ENCODE results near the gene EZH1. TPM values are rescaled to one million over a fixed set of nuclear protein-coding genes. Genes with fewer than 3 reads are reported as not detected.
A peak's percentile ranks its signal among the peaks of the same experiment; 100 is the strongest.
"Not testable (repeated sequence)": the region's sequence is repeated elsewhere in the genome, so short reads cannot be mapped to it uniquely, and the experiment has no call there.

The EZH1 gene
- total RNA-seq, 2 experiments from 2014 or later, result 29.7 to 33.9 TPM

GRCh38 chr17:42670789-42671657 is 73.8 kb downstream of the EZH1 start:
- peak overlapping the region; percentile 59 for H3K4me3 Mint-ChIP-seq
- POLR2A ChIA-PET, result interaction anchor here (0.7 to 1.7 kb wide), 3 partner anchors 9 to 93 kb away, joined by 3 to 4 read pairs (median 4); partner anchors contain the start of genes PSMC3IP, RETREG3 and TUBG1
- peaks cover 27% of the 10 kb centered on the region for H3K4me1 Mint-ChIP-seq (ENCODE audit: low read depth)
- H3K27ac Mint-ChIP-seq, result no peak overlapping the region
- intact Hi-C loops (cut with micrococcal nuclease), result loop anchor here (10.0 kb wide), 1 partner anchor 386 kb away; the partner anchor contains the start of gene STAT5A
- peaks cover 1% of the 10 kb centered on the region for H3K36me3 Mint-ChIP-seq
- H3K27me3 Mint-ChIP-seq, result peaks cover 38% of the 10 kb centered on the region
- H3K9me3 Mint-ChIP-seq, result no peaks in the 10 kb centered on the region
- no peak for DNase-seq
- CTCF ChIA-PET, result interaction anchor here (0.6 to 1.4 kb wide), 4 partner anchors 12 to 136 kb away, joined by 3 to 7 read pairs (median 3); partner anchors contain the start of gene PSMC3IP

GRCh38 chr17:42669977-42670788 is 74.7 kb downstream of the EZH1 start:
- ChIA-PET CTCF (interaction anchor here (0.8 to 1.4 kb wide), 3 partner anchors 13 to 137 kb away, joined by 3 to 7 read pairs (median 3); partner anchors contain the start of gene PSMC3IP), POLR2A (interaction anchor here (0.7 to 1.7 kb wide), 3 partner anchors 9 to 92 kb away, joined by 4 read pairs; partner anchors contain the start of gene PSMC3IP)
- intact Hi-C loops (cut with micrococcal nuclease), result loop anchor here (10.0 kb wide), 1 partner anchor 385 kb away; the partner anchor contains the start of gene STAT5A
- peak; percentile 53 for DNase-seq
- H3K27ac Mint-ChIP-seq, result no peak overlapping the region
- H3K4me1 Mint-ChIP-seq (ENCODE audit: low read depth), result peaks cover 27% of the 10 kb centered on the region
- H3K36me3 Mint-ChIP-seq, result peaks cover 9% of the 10 kb centered on the region
- peak overlapping the region; percentile 59 for H3K4me3 Mint-ChIP-seq
- no peaks in the 10 kb centered on the region for H3K9me3 Mint-ChIP-seq
- peaks cover 34% of the 10 kb centered on the region for H3K27me3 Mint-ChIP-seq

GRCh38 chr17:42669705-42669976 is 75.2 kb downstream of the EZH1 start:
- Mint-ChIP-seq H3K9me3 (no peaks in the 10 kb centered on the region), H3K27ac (no peak overlapping the region), H3K4me3 (no peak overlapping the region), H3K27me3 (peaks cover 30% of the 10 kb centered on the region), H3K36me3 (peaks cover 9% of the 10 kb centered on the region), H3K4me1 (ENCODE audit: low read depth) (peaks cover 22% of the 10 kb centered on the region)
- POLR2A ChIA-PET, result interaction anchor here (0.6 to 1.0 kb wide), 2 partner anchors 10 to 393 kb away, joined by 4 read pairs; no protein-coding TSS in a partner anchor
- no peak for DNase-seq
- CTCF ChIA-PET, result no interaction called here
- intact Hi-C loops (cut with micrococcal nuclease), result no loop called here

GRCh38 chr17:42667088-42667951 is 77.5 kb downstream of the EZH1 start:
- Mint-ChIP-seq H3K27ac (no peak overlapping the region), H3K4me1 (ENCODE audit: low read depth) (peaks cover 17% of the 10 kb centered on the region), H3K9me3 (no peaks in the 10 kb centered on the region), H3K36me3 (peaks cover 9% of the 10 kb centered on the region), H3K4me3 (no peak overlapping the region), H3K27me3 (peaks cover 18% of the 10 kb centered on the region)
- no peak for DNase-seq
- ChIA-PET CTCF (interaction anchor here (0.8 kb wide), 1 partner anchor 12 kb away, joined by 3 read pairs; no protein-coding TSS in a partner anchor), POLR2A (interaction anchor here (1.0 kb wide), 2 partner anchors 9 to 12 kb away, joined by 3 read pairs; no protein-coding TSS in a partner anchor)
- intact Hi-C loops (cut with micrococcal nuclease), result no loop called here

- intact Hi-C loops (cut with micrococcal nuclease); H3K9me3 Mint-ChIP-seq; H3K4me1 Mint-ChIP-seq (ENCODE audit: low read depth); H3K4me3 Mint-ChIP-seq; H3K27ac Mint-ChIP-seq; H3K36me3 Mint-ChIP-seq; H3K27me3 Mint-ChIP-seq; DNase-seq; POLR2A ChIA-PET: not testable (repeated sequence)
- CTCF ChIA-PET, result interaction anchor here (0.8 kb wide), 1 partner anchor 13 kb away, joined by 3 read pairs; no protein-coding TSS in a partner anchor
Observed at GRCh38 chr17:42666126-42666525, 78.7 kb downstream of the EZH1 start.

- Mint-ChIP-seq H3K36me3 (peaks cover 9% of the 10 kb centered on the region), H3K4me3 (no peak overlapping the region), H3K27ac (no peak overlapping the region), H3K9me3 (no peaks in the 10 kb centered on the region), H3K27me3 (peaks cover 4% of the 10 kb centered on the region), H3K4me1 (ENCODE audit: low read depth) (peaks cover 4% of the 10 kb centered on the region)
- CTCF ChIA-PET, result no interaction called here
- intact Hi-C loops (cut with micrococcal nuclease), result no loop called here
- DNase-seq, result no peak
- POLR2A ChIA-PET, result no interaction called here
Observed at GRCh38 chr17:42665581-42666001, 79.2 kb downstream of the EZH1 start.

GRCh38 chr17:42660692-42661345 is 84.0 kb downstream of the EZH1 start:
- H3K27ac Mint-ChIP-seq, result no peak overlapping the region
- POLR2A ChIA-PET, result no interaction called here

GRCh38 chr17:42659932-42660274 is 84.9 kb downstream of the EZH1 start:
- H3K27ac Mint-ChIP-seq; H3K27me3 Mint-ChIP-seq; H3K9me3 Mint-ChIP-seq; DNase-seq; H3K36me3 Mint-ChIP-seq; intact Hi-C loops (cut with micrococcal nuclease): not testable (repeated sequence)
- Mint-ChIP-seq H3K4me1 (ENCODE audit: low read depth) (peaks cover 29% of the 10 kb centered on the region), H3K4me3 (peak overlapping the region; percentile 90)
- ChIA-PET CTCF (interaction anchor here (1.1 to 2.8 kb wide), 4 partner anchors 15 to 104 kb away, joined by 4 to 11 read pairs (median 6); partner anchors contain the start of gene PSMC3IP), POLR2A (interaction anchor here (1.0 kb wide), 1 partner anchor 82 kb away, joined by 4 read pairs; the partner anchor contains the start of gene PSMC3IP)

More at GRCh38 chr17:42660692-42661345, 84.0 kb downstream of the EZH1 start:
- CTCF ChIA-PET, result interaction anchor here (0.9 to 2.8 kb wide), 6 partner anchors 14 to 83 kb away, joined by 3 to 11 read pairs (median 4); partner anchors contain the start of genes PLEKHH3 and PSMC3IP
- no peak for DNase-seq
- Mint-ChIP-seq H3K4me3 (no peak overlapping the region), H3K27me3 (no peaks in the 10 kb centered on the region), H3K4me1 (ENCODE audit: low read depth) (peaks cover 24% of the 10 kb centered on the region), H3K9me3 (no peaks in the 10 kb centered on the region), H3K36me3 (peaks cover 6% of the 10 kb centered on the region)
- intact Hi-C loops (cut with micrococcal nuclease), result no loop called here

GRCh38 chr17:42659079-42659931 is 85.5 kb downstream of the EZH1 start, which contains the start of gene TUBG2:
Gene TUBG2, plus strand, starts transcription at chr17:42659284. Its CDS starts 220 bp downstream, at chr17:42659504.
- no peaks in the 10 kb centered on the region for H3K9me3 Mint-ChIP-seq
- peaks cover 29% of the 10 kb centered on the region for H3K4me1 Mint-ChIP-seq (ENCODE audit: low read depth)
- intact Hi-C loops (cut with micrococcal nuclease), result no loop called here
- peak within 1 kb of the TSS; percentile 67 for H3K27ac Mint-ChIP-seq
- peak; percentile 82 for DNase-seq
- ChIA-PET CTCF (interaction anchor here (1.0 to 2.8 kb wide), 4 partner anchors 20 to 104 kb away, joined by 3 to 11 read pairs (median 4); partner anchors contain the start of genes CCR10 and PSMC3IP), POLR2A (interaction anchor here (0.5 to 1.0 kb wide), 2 partner anchors 44 to 81 kb away, joined by 3 to 4 read pairs; partner anchors contain the start of gene PSMC3IP)
- H3K4me3 Mint-ChIP-seq, result peak within 1 kb of the TSS; percentile 90
- H3K27me3 Mint-ChIP-seq, result no peaks in the 10 kb centered on the region
- no peaks in the 10 kb centered on the region for H3K36me3 Mint-ChIP-seq
